Astrocyte (in vitro differentiated cells and primary cell): ENCODE results near the gene SLC9A9. TPM values are rescaled to one million over a fixed set of nuclear protein-coding genes. Genes with fewer than 3 reads are reported as not detected.

Source experiments
- DNase-seq: peaks from one replicate; pipeline ENCODE4 v3.0.0-alpha.2; 2010; ENCODE audit warnings: low read depth
- FAIRE-seq: peaks from 2 replicates; lab custom pipeline; 2011; peaks lifted over from hg19 to GRCh38; lab: Jason Lieb, UNC
- H2AFZ ChIP-seq: 2 replicates; pipeline ENCODE4 v1.6.0; 2012; ENCODE audit warnings: low read depth, low read length, inconsistent platforms
- H3K27ac ChIP-seq: 2 replicates; pipeline ENCODE4 v1.5.1; 2011; ENCODE audit warnings: low read depth, low read length, inconsistent platforms
- H3K27me3 ChIP-seq: 2 replicates; pipeline ENCODE4 v1.6.0; 2011; ENCODE audit warnings: low read length, inconsistent platforms; ENCODE audit not compliant: insufficient read depth
- H3K36me3 ChIP-seq: 2 replicates; pipeline ENCODE4 v1.5.1; 2011; ENCODE audit warnings: low read length, inconsistent platforms; ENCODE audit not compliant: insufficient read depth
- H3K4me1 ChIP-seq: 2 replicates; pipeline ENCODE4 v1.5.1; 2011; ENCODE audit warnings: low read length, inconsistent platforms; ENCODE audit not compliant: insufficient read depth
- H3K4me2 ChIP-seq: 2 replicates; pipeline ENCODE4 v1.6.0; 2012; ENCODE audit warnings: low read length, inconsistent platforms
- H3K4me3 ChIP-seq: 2 replicates; pipeline ENCODE4 v1.5.1; 2011; ENCODE audit warnings: low read depth, mild to moderate bottlenecking, low read length, inconsistent platforms; ENCODE audit not compliant: insufficient read depth
- H3K79me2 ChIP-seq: 2 replicates; pipeline ENCODE4 v1.6.0; 2012; ENCODE audit warnings: mild to moderate bottlenecking, low read length, inconsistent platforms; ENCODE audit not compliant: insufficient read depth
- H3K9ac ChIP-seq: 2 replicates; pipeline ENCODE4 v1.6.0; 2012; ENCODE audit warnings: mild to moderate bottlenecking, low read length, inconsistent platforms
- H3K9me3 ChIP-seq: 2 replicates; pipeline ENCODE4 v1.5.1; 2012; ENCODE audit warnings: low read depth, mild to moderate bottlenecking, low read length, inconsistent platforms; ENCODE audit not compliant: insufficient read depth
- H4K20me1 ChIP-seq: 2 replicates; pipeline ENCODE4 v1.6.0; 2012; ENCODE audit warnings: low read length, inconsistent platforms; ENCODE audit not compliant: insufficient read depth
- H3K27ac Mint-ChIP-seq: one replicate; pipeline ENCODE4 v1.8.0; 2021; ENCODE audit warnings: mild to moderate bottlenecking, mixed read lengths; ENCODE audit not compliant: unreplicated experiment
- H3K27me3 Mint-ChIP-seq: one replicate; pipeline ENCODE4 v1.8.0; 2021; ENCODE audit warnings: low read depth, mixed read lengths; ENCODE audit not compliant: unreplicated experiment
- H3K36me3 Mint-ChIP-seq: one replicate; pipeline ENCODE4 v1.8.0; 2021; ENCODE audit warnings: low read depth, mixed read lengths; ENCODE audit not compliant: unreplicated experiment
- H3K4me1 Mint-ChIP-seq: one replicate; pipeline ENCODE4 v1.8.0; 2021; ENCODE audit warnings: low read depth, mixed read lengths; ENCODE audit not compliant: unreplicated experiment
- H3K4me3 Mint-ChIP-seq: one replicate; pipeline ENCODE4 v1.8.0; 2021; ENCODE audit warnings: mild to moderate bottlenecking, moderate library complexity, mixed read lengths; ENCODE audit not compliant: unreplicated experiment
- H3K9me3 Mint-ChIP-seq: one replicate; pipeline ENCODE4 v1.8.0; 2021; ENCODE audit warnings: mild to moderate bottlenecking, mixed read lengths; ENCODE audit not compliant: unreplicated experiment
- CTCF ChIP-seq: IDR thresholded peaks from 2 replicates; pipeline ENCODE4 v1.5.1; 2011; ENCODE audit warnings: low read depth, mild to moderate bottlenecking, inconsistent platforms, low read length, moderate library complexity; ENCODE audit not compliant: insufficient read depth
- EZH2 ChIP-seq: IDR thresholded peaks from 2 replicates; pipeline ENCODE4 v1.6.1; 2012; ENCODE audit warnings: mild to moderate bottlenecking, low read length, inconsistent platforms; ENCODE audit not compliant: insufficient read depth
- total RNA-seq: library from RNA; stranded (reverse); gene quantifications from 2 replicates; pipeline ENCODE4 v1.2.1, GENCODE V29; 2021

The SLC9A9 gene
- total RNA-seq, 1 donor from 2014 or later, result 1.5 TPM

- TF ChIP-seq EZH2 (no peak), CTCF (no peak)
Measured at GRCh38 chr3:143313025-143313892, 535.0 kb downstream of the SLC9A9 start.

GRCh38 chr3:143311096-143311495, 537.2 kb downstream of the SLC9A9 start:
- H3K79me2 ChIP-seq, result no peaks in the 10 kb centered on the region
- no peak overlapping the region for H3K4me3 ChIP-seq
- TF ChIP-seq EZH2 (no peak), CTCF (no peak)
- H2AFZ ChIP-seq, result no peak overlapping the region
- no peaks in the 10 kb centered on the region for H3K9me3 ChIP-seq
- H3K4me1 Mint-ChIP-seq, result peaks cover 3% of the 10 kb centered on the region
- no peaks in the 10 kb centered on the region for H3K36me3 Mint-ChIP-seq
- no peak overlapping the region for H3K27ac Mint-ChIP-seq
- peaks cover 25% of the 10 kb centered on the region for H3K27me3 Mint-ChIP-seq
- H3K4me1 ChIP-seq, result no peaks in the 10 kb centered on the region
- H3K27me3 ChIP-seq, result no peaks in the 10 kb centered on the region
- H3K4me3 Mint-ChIP-seq, result no peak overlapping the region
- no peak overlapping the region for H3K27ac ChIP-seq
- H3K9me3 Mint-ChIP-seq, result peaks cover 3% of the 10 kb centered on the region
- H3K9ac ChIP-seq, result no peak overlapping the region
- FAIRE-seq (no peak), DNase-seq (no peak)
- no peaks in the 10 kb centered on the region for H4K20me1 ChIP-seq
- no peak overlapping the region for H3K4me2 ChIP-seq
- no peaks in the 10 kb centered on the region for H3K36me3 ChIP-seq

More at GRCh38 chr3:143313025-143313892, 535.0 kb downstream of the SLC9A9 start:
- Mint-ChIP-seq H3K4me3 (no peak overlapping the region), H3K4me1 (peaks cover 2% of the 10 kb centered on the region), H3K27ac (no peak overlapping the region), H3K36me3 (no peaks in the 10 kb centered on the region), H3K9me3 (peaks cover 3% of the 10 kb centered on the region), H3K27me3 (peaks cover 30% of the 10 kb centered on the region)
- Histone ChIP-seq H3K9me3 (no peaks in the 10 kb centered on the region), H3K4me1 (no peaks in the 10 kb centered on the region), H3K9ac (no peak overlapping the region), H3K4me2 (no peak overlapping the region), H3K4me3 (no peak overlapping the region), H2AFZ (no peak overlapping the region), H3K27ac (no peak overlapping the region), H3K79me2 (no peaks in the 10 kb centered on the region), H3K27me3 (no peaks in the 10 kb centered on the region), H3K36me3 (no peaks in the 10 kb centered on the region), H4K20me1 (no peaks in the 10 kb centered on the region)
- FAIRE-seq (no peak), DNase-seq (no peak)

- Histone ChIP-seq H2AFZ (no peak overlapping the region), H3K4me3 (no peak overlapping the region), H3K27me3 (no peaks in the 10 kb centered on the region), H3K9ac (no peak overlapping the region), H4K20me1 (no peaks in the 10 kb centered on the region), H3K27ac (no peak overlapping the region), H3K9me3 (no peaks in the 10 kb centered on the region), H3K4me1 (no peaks in the 10 kb centered on the region), H3K79me2 (no peaks in the 10 kb centered on the region), H3K36me3 (no peaks in the 10 kb centered on the region), H3K4me2 (no peak overlapping the region)
- Mint-ChIP-seq H3K36me3 (no peaks in the 10 kb centered on the region), H3K4me3 (no peak overlapping the region), H3K27me3 (peaks cover 21% of the 10 kb centered on the region), H3K9me3 (peaks cover 3% of the 10 kb centered on the region), H3K27ac (no peak overlapping the region), H3K4me1 (peaks cover 3% of the 10 kb centered on the region)
- FAIRE-seq (no peak), DNase-seq (no peak)
- TF ChIP-seq EZH2, result no peak
- no peak for TF ChIP-seq CTCF
Measured at GRCh38 chr3:143309705-143310104, 538.6 kb downstream of the SLC9A9 start.
